BJ (cell line): ENCODE data around the gene LCE3E. TPM values are rescaled to one million over a fixed set of nuclear protein-coding genes. Genes with fewer than 3 reads are reported as not detected.

Experiments
- CTCF ChIA-PET: fragments of 350-600 bp; formaldehyde crosslinking; extraction: SDS; loops from one replicate; lab custom pipeline; 2021; ENCODE audit warnings: antibody characterized with exemption, inconsistent platforms; lab: Yijun Ruan, JAX
- POLR2A ChIA-PET: fragments of 300-600 bp; sonication (Branson Sonifier 250); formaldehyde crosslinking; extraction: SDS; loops from one replicate; lab custom pipeline; 2021; ENCODE audit warnings: antibody characterized with exemption; lab: Charles Lee
- DNase-seq: peaks from one replicate; pipeline ENCODE4 v3.0.0-alpha.2; 2011; ENCODE audit warnings: low read depth
- H3K27me3 ChIP-seq: 2 replicates; pipeline ENCODE4 v1.6.0; 2011; ENCODE audit warnings: low read length; ENCODE audit not compliant: control insufficient read depth, insufficient read depth
- H3K36me3 ChIP-seq: 2 replicates; pipeline ENCODE4 v1.5.1; 2011; ENCODE audit warnings: low read length; ENCODE audit not compliant: control insufficient read depth, insufficient read depth
- H3K4me3 ChIP-seq: 2 replicates; pipeline ENCODE4 v1.5.1; 2011; ENCODE audit warnings: low read depth, mild to moderate bottlenecking, control low read depth, low read length
- polyA plus RNA-seq: library from polyadenylated mRNA; depleted of rRNA; stranded (reverse); fragments of >200 nt; gene quantifications from 2 replicates; pipeline ENCODE4 v1.2.3, GENCODE V29; 2011
- TF ChIP-seq, protein P1 (sequence below): IDR thresholded peaks from 2 replicates; pipeline ENCODE4 v1.5.1; 2011; ENCODE audit warnings: low read depth, mild to moderate bottlenecking, control low read depth, inconsistent platforms, low read length, moderate library complexity; ENCODE audit not compliant: insufficient read depth

The LCE3E gene
- polyA plus RNA-seq, 1 experiment, result not detected

DNA sequence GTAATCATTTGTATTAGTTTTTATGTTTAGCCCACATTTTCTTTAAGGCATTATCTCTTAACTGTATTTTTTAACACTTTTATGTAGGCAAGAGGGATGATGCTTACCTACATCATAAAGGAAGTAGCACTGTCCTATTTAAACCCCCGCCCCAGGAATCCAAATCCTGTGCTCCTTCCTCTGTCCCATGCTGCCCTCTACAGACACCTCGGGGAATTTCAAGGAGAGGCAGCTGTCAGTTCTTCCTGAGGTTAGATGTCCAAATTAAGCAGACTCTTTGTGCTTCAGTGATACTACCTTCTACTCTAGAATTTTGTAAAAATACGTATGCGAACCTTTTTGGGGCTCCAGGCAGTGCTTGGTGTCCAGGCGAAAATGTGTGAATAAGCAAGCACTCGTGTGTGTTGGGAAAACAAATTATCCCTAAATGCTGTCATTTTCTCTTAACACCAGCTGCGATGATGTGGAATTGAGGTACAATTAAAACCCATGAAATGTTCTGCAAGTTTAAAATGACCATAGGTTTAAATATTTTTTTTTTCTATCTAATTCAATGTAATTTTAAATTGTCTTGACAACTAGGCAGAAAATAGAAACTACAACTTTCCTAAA is 33.1 kb downstream of the LCE3E start:
- H3K27me3 ChIP-seq, result peaks cover 1% of the 10 kb centered on the region; the same call in 1 of the 2 replicates
- H3K36me3 ChIP-seq, result no peaks in the 10 kb centered on the region
- TF ChIP-seq, protein P1, sequence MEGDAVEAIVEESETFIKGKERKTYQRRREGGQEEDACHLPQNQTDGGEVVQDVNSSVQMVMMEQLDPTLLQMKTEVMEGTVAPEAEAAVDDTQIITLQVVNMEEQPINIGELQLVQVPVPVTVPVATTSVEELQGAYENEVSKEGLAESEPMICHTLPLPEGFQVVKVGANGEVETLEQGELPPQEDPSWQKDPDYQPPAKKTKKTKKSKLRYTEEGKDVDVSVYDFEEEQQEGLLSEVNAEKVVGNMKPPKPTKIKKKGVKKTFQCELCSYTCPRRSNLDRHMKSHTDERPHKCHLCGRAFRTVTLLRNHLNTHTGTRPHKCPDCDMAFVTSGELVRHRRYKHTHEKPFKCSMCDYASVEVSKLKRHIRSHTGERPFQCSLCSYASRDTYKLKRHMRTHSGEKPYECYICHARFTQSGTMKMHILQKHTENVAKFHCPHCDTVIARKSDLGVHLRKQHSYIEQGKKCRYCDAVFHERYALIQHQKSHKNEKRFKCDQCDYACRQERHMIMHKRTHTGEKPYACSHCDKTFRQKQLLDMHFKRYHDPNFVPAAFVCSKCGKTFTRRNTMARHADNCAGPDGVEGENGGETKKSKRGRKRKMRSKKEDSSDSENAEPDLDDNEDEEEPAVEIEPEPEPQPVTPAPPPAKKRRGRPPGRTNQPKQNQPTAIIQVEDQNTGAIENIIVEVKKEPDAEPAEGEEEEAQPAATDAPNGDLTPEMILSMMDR, result peak; percentile 77
- ChIA-PET POLR2A (no interaction called here), CTCF (interaction anchor here (0.6 to 4.1 kb wide), 10 partner anchors 16 to 392 kb away, joined by 3 to 59 read pairs (median 4); no protein-coding TSS in a partner anchor)
- DNase-seq, result no peak
- H3K4me3 ChIP-seq, result no peak overlapping the region

DNA sequence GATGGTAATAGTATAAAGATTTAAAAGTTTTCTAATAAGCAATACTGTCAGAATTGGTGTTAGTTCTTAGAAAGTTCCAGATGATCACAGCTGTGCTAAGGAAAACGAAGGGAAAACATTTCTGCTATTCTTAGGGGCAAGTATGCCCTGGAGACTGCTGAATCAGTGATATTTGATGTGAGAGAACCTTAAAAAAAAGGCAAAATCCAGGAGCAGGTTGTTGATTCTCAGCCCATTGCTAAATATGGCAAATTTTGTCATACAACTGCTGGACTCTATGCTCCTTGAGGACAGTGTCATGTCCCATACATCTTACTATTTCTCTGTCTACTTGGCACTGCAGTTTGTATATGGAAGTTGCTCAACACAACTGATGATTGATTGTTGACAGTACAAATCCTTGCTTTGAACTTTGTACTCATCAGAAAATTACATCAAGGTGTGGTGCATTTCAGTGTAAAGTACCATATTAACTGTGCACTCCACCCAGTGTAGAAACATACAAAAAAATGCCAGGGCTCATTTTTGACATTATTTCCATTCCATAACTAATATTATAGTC is 41.4 kb downstream of the LCE3E start:
- POLR2A ChIA-PET, result no interaction called here
- CTCF ChIA-PET, result no interaction called here
- Histone ChIP-seq H3K4me3 (no peak overlapping the region), H3K27me3 (no peaks in the 10 kb centered on the region), H3K36me3 (no peaks in the 10 kb centered on the region)
- TF ChIP-seq, protein P1, result no peak
- DNase-seq, result no peak

DNA sequence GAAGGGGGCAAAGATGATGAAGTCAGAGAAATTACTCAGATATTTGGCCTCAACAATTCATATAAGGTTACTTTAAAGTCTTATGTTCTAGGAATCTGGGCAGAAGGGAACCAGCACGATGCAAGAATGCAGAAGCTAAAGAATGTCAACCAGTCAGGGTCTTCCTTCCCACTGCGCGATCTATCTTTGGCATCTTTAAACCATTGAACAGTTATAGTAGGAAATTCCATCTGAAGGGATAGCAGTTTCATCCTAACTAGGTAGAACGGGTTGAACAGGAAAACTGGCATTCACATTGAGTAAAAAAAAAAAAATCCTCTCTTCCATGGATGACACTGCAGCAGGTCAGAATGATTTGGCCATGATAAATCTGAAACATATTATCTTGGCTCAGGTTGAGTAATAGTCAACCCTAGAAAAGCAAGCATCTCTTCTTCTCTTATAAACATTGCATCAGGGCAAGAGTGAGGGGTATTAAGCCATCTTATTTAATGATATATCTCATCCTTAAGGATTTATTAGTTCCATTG is 46.0 kb downstream of the LCE3E start:
- TF ChIP-seq, protein P1, result no peak
- CTCF ChIA-PET, result interaction anchor here (1.0 kb wide), 1 partner anchor 61 kb away, joined by 3 read pairs; no protein-coding TSS in a partner anchor
- H3K4me3 ChIP-seq, result no peak overlapping the region
- peaks cover 3% of the 10 kb centered on the region for H3K27me3 ChIP-seq
- no peak for DNase-seq
- POLR2A ChIA-PET, result no interaction called here
- no peaks in the 10 kb centered on the region for H3K36me3 ChIP-seq

DNA sequence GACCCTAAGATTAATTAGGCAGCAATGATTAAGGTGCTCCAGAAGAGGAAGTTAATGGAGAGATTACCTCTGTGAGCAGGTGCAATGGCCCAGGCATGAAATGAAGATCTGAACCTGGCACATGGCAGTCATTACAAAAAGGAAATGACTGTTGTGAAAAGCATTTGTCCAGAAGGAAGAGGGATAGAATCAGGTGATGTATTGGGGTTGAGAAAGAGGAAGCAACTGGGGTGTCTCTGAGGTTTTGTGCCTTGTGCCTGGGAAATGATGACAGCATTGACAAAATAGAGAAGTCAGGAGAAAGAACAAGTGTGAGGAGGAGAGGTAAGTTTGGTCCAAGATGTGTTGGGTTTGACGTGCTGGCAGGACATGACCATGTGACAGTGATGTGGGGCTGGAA is 46.7 kb downstream of the LCE3E start:
- no peak for DNase-seq
- H3K27me3 ChIP-seq, result peaks cover 6% of the 10 kb centered on the region
- TF ChIP-seq, protein P1, result no peak
- ChIA-PET POLR2A (no interaction called here), CTCF (no interaction called here)
- H3K4me3 ChIP-seq, result no peak overlapping the region
- no peaks in the 10 kb centered on the region for H3K36me3 ChIP-seq

DNA sequence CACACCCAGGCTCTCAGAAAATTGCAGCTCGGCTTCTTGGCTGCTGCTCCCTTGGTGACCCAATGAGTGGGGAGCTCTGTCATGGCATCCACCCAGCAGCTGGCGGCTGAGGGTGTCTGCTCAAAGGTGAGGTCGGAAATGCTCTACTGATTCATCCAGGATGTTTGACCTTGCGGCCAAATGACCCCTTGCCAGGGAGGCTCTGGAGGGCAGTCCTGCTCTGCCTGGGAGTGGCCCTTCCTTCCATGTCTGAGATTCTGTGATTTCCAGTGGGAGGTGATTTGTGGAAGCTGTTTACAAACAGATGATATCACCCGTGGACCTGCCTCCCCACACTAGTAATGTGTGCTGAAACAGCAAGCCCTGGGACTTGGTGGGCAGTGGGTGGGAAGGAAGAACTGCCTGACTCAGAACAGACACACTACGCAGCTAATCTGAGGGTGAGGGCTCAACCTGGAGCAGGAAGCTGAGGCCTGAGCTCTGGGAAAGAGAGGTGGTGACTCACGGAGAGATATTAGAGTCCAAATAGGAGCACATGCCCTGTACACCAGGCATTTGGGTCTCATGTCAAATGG is 49.3 kb downstream of the LCE3E start:
- Histone ChIP-seq H3K27me3 (peaks cover 11% of the 10 kb centered on the region), H3K36me3 (no peaks in the 10 kb centered on the region), H3K4me3 (no peak overlapping the region)
- TF ChIP-seq, protein P1, result no peak
- ChIA-PET POLR2A (no interaction called here), CTCF (interaction anchor here (1.5 to 1.6 kb wide), 2 partner anchors 16 to 21 kb away, joined by 3 to 7 read pairs; no protein-coding TSS in a partner anchor)
- no peak for DNase-seq
